Transverse colon (tissue), 4 donors: ENCODE measurements around the gene INSC.

Experiments
- CTCF ChIP-seq, 5 experiments: fragments of 200-600 bp in 3 of 5; fragments of 450-650 bp in 2 of 5; sonication (generic) in 3 of 5; IDR thresholded peaks; 1 replicate in 2 of 5; 2 replicates in 3 of 5; pipeline ENCODE4 v1.5.1; 2016 to 2017; ENCODE audit warnings: antibody characterized with exemption in 5 of 5, inconsistent platforms in 3 of 5, mild to moderate bottlenecking in 2 of 5, moderate library complexity in 1 of 5
- POLR2A ChIP-seq: fragments of 450-650 bp; IDR thresholded peaks from one replicate; pipeline ENCODE4 v1.6.1; 2016; ENCODE audit warnings: antibody characterized with exemption, mild to moderate bottlenecking, moderate library complexity
- POLR2AphosphoS5 ChIP-seq, 3 donors: sonication (generic); formaldehyde crosslinking; IDR thresholded peaks; one replicate each; pipeline ENCODE4 v1.6.1; 2016; ENCODE audit warnings: antibody characterized with exemption in 3 of 3

- TF ChIP-seq POLR2A (no peak), CTCF (IDR thresholded peaks at IDR 0.05) (no peak), POLR2AphosphoS5 (IDR thresholded peaks at IDR 0.05) (no peak)
Observed at GRCh38 chr11:15206791-15207190, 92.1 kb downstream of the INSC start.
